Stimulated activated CD4-positive, alpha-beta T cell treated with anti-CD3 and anti-CD28 coated beads, Interleukin-2, amount 100 ng/mL, for 24 hours (primary cell): ENCODE results near the gene SMG9.
A peak's percentile ranks its signal among the peaks of the same experiment; 100 is the strongest.

Source experiments
- DNase-seq, 2 donors: peaks; one replicate each; pipeline ENCODE4 v3.0.0-alpha.2; 2020

The SMG9 gene

DNA sequence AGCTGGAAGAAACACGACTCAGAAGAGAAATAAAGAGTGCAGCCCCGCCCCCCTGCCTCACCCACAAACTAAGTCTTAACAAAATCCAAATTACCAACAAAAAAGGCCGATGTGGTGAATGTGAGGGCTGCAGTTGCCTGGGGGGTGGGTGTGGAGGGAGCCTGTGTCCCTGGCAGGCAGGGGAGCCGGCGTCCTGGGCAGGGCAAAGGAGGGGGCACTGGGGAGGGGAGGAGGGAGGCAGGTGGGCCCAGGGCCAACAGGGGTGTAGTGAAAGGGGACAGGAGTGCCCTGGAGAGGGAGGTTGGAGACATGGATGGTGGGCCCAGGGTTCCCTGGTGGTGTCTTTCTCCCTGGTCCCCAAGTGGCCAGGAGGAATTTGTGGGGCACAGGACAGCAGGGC lies 34.8 kb downstream of the SMG9 start:
- no peak for DNase-seq

DNA sequence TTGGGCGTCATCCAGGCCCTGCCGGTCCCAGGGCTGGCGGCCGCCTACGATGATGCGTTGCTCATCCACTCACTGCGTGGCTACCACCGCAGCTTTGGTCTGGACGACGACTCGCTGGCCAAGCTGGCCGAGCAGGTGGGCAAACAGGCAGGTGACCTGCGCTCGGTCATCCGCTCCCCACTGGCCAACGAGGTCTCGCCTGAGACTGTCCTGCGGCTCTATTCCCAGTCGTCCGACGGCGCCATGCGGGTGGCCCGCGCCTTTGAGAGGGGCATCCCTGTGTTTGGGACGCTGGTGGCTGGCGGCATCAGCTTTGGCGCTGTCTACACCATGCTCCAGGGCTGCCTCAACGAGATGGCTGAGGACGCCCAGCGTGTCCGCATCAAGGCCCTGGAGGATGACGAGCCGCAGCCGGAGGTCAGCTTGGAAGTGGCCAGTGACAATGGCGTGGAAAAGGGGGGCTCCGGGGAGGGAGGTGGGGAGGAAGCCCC lies 35.3 kb downstream of the SMG9 start:
- no peak for DNase-seq

DNA sequence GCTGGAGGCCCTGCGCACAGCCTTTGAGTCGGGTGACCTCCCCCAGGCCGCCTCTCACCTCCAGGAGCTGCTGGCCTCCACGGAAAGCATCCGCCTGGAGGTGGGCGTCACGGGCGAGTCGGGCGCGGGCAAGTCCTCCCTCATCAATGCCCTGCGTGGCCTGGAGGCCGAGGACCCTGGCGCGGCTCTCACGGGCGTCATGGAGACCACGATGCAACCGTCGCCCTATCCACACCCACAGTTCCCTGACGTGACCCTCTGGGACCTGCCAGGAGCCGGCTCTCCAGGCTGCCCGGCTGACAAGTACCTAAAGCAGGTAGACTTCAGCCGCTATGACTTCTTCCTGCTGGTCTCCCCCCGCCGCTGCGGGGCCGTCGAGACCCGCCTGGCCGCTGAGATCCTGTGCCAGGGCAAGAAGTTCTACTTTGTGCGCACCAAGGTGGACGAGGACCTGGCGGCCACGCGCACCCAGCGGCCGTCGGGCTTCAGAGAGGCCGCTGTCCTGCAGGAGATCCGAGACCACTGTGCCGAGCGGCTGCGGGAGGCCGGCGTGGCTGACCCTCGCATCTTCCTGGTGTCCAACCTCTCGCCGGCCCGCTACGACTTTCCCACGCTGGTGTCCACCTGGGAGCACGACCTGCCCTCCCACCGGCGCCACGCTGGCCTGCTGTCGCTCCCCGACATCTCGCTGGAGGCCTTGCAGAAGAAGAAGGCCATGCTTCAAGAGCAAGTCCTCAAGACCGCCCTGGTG lies 36.0 kb downstream of the SMG9 start:
- DNase-seq, result no peak

DNA sequence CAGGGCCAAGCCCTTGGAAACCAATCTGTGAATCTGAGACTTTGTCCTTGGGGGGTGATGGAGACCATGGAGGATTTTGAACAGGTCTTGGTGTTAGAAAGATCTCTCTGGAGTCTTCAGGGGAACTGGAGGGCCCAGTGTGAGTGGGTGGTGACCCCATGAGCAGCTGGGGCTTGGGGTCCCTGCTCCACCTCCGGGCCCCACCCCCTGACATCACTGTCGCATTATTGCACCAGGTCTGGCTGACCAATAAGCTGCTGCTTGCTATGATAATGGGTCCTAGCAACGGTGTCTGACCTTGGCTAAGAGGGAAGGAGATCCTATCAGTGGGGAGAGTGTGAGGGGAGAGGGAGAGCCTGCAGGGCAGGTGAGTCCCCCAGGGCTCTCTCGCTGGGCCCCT lies 39.0 kb downstream of the SMG9 start, which contains the start of gene IRGC:
Gene IRGC (plus strand): TSS at position 301 of the 400 bp plus-strand sequence. CDS start 2,483 bp downstream, outside the sequence.
- no peak for DNase-seq

DNA sequence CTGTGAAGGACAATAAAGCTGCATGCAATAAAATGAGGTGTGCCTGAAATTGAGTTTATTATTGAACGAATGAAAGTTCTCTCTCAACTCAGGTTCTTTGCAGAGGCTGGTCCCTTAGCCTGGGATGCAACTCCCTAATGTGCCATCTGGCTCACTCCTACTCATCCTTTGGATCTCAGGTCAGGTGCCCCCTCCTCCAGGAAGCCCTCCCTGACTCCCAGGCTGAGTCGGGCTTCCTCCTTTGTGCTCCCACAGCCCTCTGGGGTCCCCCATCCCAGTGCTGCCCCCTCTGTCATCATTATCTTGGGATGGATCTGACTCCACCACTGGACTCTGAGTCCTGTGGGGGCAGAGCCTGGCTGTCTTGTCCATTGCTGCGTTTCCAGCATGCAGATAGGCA lies 41.6 kb downstream of the SMG9 start:
- DNase-seq, result no peak

DNA sequence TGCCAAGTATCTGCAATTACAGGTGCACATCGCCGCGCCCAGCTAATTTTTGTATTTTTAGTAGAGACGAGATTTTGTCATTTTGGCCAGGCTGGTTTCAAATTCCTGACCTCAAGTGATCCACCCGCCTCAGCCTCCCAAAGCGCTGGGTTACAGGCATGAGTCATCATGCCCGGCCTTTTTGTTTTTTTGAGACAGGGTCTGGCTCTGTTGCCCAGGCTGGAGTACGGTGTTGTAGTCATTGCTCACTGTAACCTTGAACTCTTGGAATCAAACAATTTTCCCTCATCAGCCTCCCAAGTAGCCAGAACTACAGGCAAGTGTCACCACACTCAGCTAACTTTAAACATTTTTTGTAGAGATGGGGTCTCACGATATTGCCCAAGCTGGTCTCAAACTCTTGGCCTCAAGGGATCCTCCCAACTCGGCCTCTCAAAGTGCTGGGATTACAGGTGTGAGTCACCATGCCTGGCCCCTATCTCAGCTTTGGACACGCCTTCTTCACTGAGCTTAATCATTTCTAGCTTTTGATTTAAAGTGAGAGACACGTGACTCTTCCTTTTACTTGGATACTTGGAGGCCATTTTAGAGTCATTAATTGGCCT lies 42.9 kb downstream of the SMG9 start:
- no peak for DNase-seq

DNA sequence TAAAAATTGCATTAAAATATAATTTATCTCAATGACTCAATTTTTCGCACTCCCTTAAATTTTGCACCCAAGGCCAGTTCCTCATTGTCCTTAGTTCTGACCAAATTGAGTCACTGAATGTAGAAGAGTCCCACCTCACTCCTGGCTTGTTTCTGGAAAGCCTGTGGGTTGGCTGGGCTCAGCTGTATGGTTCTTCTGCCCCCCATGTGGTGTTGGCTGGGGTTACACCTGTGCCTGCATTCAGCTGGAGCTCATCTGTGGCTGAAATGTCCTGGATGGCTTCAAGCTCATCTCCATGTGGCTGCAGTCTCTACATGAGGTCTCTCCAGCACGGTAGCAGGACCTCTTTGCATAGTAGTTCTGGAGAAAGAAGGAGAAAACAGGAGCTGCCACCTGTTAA lies 46.0 kb downstream of the SMG9 start:
- no peak for DNase-seq

DNA sequence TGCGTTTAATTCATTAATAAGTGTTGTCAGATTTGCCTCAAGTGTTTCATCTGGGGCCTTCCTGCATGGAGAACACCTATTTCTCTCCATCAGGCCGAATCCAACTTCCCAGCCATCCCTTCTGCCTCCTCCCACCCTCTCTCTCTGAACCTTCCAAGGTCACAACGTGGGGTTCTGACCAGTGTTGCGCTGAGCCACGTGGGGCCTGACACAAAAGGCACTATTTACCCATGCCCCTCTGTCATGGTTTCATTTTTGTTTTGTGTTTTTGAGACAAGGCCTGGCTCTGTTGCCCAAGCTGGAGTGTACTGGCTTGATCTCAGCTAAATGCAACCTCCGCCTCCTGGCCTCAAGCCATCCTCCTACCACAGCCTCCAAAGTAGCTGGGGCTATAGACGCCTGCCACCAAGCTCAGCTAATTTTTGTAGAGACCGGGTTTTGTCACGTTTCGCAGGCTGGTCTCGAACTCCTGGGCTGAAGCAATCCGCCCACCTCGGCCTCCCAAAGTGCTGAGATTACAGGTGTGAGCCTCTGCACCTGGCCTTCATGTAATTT lies 47.5 kb downstream of the SMG9 start:
- DNase-seq, result no peak

DNA sequence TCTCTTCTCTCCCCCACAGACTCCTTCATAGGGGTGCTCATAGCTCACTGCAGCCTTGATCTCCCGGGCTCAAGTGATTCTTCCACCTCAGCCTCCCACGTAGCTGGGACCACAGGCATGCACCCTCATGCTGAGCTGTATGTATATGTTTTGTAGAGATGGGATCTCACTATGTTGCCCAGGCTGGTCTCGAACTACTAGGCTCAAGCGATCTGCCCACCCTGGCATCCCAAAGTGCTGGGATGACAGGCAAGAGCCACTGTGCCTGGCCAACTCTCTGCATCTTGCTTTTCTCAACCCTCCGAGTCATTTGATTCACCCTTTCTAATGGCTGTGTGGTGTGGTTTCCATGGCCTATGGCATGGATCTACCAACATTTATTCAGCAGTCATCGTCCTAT lies 49.0 kb downstream of the SMG9 start:
- no peak for DNase-seq

DNA sequence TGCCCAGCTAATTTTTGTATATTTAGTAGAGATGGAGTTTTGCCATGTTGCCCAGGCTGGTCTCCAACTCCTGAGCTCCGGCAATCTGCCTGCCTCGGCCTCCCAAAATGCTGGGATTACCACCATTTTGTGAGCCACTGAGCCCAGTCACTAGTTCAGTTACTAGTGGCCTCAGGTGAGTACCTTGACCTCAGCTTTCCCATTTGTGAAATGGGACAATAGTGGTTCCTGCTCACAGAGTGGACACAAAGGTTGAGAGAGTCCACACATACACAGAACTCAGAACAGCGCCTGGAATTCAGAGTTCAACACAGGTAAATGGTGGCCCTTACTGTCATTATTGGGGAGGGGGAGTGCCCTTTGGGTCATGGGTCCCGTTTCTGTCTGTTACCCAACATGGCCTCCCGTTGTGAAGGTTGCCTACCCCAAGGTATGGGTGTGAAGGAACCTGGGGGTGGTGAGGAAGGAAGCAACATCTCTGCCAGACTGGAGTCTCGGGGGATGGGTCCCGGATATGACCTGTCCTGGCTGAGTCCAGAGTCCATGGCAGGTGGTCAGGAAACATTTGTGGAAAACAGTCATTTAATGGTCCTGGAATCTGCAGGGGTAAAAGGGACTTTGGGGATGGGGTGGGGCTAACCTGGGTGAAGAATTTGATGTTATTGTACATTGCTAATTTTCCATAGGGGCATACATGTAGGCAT lies 50.6 kb downstream of the SMG9 start:
- no peak for DNase-seq

DNA sequence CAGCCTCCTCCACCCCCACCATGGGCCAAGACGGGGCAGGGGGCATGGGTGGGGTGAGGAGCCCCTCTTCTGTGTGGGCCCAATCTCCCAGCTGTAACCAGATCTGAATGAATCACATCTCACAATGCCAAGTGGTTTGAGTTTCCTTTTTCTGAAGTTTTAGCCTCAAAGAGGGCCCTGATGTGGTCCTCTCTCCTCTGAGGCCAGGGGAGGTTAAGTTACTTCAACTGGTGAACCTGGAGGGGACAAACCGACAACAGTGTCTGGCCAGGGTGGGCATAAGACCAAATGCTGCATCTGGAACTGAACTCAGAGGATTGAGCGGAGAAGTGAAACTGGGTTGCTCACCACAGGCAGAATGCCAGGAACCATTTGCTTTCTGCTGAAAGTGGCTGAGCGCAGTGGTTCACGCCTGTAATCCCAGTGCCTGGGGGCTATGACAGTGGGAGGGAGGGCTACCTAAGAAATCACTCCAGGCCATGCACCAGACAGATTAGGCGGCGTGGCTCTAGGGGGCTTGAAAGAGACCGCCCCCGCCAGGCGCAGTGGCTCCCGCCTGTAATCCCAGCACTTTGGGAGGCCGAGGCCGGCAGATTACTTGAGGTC lies 54.3 kb downstream of the SMG9 start:
- peak in 1 of 2 donors; percentile 17 for DNase-seq

DNA sequence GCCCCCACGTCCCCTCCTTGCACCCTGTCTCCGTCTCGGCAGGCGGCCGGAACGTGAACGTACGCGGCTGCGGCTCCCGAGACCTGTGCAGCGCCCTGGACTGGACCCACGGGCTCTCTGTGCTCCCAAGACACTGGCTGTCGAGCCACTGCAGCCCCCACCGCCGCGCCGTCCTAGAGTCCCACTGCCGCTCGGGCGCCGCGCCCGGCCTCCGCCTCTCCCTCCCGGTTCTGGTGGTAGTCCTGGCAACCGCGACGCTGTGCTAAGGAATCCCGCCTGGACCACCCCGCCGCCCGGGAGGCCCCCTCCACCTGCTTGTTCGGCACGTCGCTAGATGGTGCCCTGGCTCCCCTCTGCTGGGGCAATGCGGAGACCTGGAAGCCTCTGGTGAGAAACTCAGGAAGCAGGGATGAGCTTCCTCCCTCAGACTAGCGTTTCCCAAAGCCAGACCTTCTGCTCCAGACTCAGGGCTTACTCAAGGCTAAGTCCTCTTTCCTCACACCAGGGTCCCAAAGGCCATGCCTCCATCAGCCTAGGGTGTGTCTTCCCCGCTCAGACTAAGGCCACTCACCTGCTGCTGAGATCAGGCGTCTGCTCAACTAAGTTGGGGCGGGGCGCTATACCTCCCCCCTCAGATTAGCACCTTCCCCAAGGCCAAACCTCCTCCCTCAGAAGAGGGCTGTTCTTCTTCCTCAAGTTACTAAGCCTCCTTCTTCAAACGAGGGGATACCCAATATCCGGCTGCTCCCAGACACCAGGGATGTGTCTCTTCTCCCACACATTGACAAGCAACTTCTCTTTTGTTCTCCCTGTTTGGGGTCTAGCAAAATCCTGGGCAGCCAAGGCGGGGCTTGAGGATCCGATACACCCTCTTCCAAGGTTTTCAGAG lies 55.0 kb downstream of the SMG9 start:
- DNase-seq, result peak in 1 of 2 donors; percentile 13

DNA sequence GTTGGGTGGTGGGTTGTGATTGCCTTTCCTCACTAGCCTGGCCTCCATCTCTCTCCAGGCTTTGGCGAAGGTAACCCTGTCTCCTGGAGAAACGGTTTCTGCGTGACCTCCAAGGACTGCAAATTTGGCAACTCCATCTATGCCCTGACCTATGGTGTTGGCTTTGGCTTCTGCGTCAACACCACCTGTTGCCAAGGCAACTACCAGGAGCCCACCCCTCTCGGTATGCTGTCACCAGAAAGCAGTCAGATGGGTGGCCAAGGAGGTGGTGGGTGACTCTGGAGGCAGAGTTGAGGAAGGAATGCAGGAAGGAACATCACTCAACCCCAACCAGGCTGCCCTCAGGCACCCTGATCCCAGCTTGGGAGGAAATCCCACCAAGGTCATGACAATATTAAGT lies 57.5 kb downstream of the SMG9 start:
- DNase-seq, result no peak

DNA sequence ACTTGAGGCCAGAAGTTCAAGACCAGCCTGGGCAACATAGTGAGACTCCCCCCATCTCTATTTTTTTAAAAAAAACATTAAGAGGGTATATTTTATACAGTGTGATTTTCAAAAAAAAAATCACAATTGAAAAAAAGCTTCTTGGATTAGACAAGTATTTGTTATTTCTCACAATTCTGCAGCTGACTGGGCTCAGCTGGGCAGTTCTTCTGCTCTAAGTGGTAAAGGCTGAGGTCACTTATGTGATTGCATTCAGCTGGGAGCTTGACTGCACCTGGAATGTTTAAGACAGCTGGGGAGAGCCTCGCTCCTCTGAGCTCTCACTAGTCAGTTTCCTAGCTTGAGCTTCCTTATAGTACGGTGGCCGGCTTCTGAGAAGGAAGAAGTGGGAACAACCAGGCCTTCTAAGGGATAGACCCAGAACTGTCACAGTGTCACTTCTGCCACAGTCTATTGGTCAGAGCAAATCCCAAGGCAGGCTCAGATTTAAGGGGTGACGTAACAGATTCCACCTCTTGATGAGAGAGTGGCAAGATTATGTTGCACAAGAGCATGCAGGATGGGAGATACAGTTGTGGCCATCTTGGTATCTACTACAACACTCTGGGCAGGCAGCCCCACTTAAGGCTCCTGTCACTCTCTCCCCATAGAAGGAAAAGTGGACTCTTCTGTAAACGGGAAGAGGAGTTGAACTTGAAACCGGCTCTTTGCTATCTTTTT lies 58.6 kb downstream of the SMG9 start:
- DNase-seq, result no peak

DNA sequence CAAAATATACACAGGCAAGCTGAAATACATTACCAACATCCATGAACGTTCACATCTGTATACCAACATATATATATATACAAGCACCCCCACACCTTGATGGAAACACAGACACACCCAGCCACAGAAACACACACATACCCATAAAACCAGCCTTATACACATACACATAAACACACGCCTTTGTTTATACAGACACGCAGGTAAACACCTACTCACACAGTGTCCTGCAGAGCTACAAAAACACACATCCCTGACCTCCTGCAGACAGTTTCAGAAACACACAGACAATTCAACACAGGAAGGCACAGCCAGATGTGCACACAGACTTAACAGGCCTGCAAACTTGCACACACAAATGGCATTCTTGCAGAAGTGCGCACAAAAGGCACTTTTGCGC lies 60.2 kb downstream of the SMG9 start:
- DNase-seq, result no peak

DNA sequence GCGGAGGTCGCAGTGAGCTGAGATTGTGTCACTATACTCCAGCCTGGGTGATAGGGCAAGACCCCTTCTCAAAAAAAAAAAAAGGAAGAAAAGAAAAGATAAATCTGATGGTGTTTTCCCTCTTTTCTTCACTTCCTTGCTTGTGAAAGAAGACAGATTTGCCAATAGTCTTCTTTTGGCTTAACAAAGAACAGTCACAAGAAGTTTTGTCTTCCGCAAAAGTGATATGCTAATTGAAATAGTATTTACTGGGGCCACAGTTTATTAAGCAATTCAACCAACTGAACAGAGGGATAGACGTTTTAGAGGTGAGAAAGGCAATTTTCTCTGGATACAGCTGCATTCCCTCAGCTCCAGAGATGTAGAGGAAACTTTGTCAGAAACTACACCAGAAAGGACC lies 61.9 kb downstream of the SMG9 start:
- DNase-seq, result no peak

DNA sequence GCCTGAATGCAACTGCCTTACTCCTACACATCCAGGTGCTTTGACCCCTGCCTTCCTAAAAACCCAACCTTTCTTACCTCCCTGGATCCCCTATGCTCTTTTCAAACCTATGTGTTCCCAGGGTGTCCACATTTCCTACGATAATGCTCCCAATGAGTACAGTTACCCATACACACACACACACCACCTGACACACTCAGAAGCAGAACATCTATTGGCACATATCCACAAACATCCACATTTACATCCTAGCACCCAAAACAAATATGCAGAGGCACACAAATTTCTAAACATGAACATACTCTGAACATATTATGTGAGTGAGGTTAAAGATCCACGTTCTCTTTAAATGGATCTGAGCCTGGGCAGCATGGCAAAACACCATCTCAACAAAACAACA lies 62.4 kb downstream of the SMG9 start:
- no peak for DNase-seq

DNA sequence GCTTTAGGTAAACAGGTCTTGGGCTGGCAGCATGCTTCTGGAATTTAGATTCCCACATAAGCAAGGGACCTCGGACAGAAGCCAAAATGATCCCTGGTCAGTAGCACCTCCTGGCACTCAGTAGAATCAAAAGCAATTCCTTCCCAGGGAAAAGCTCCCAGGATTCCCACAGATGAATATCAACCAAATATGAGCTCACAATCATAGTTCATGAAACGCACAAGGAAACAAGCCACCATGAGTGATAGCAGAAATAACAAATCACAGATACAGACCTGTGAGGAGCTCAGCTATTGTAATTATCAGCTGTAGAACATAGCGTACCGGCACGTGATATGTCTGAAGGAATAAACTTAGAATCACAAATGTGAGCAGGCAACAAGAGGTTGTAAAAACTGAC lies 63.0 kb downstream of the SMG9 start:
- no peak for DNase-seq

DNA sequence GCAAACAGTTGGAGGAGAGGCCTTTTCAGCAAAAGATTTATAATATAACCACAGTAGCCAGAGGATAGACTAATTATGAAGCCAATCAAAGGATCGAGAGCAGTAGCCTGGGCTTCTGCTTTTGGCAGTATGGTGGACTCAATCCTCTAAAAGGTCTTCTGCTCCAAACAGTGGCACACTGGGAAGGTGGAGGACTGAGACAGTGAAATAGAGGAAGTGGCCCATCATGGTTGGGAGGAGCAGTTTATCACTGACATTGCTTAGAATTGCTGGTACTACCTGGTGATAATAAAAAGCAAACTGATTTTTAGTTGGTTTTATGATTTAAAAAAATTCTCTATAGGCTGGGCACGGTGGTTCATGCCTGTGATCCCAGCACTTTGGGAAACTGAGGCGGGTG lies 63.9 kb downstream of the SMG9 start:
- DNase-seq, result no peak

DNA sequence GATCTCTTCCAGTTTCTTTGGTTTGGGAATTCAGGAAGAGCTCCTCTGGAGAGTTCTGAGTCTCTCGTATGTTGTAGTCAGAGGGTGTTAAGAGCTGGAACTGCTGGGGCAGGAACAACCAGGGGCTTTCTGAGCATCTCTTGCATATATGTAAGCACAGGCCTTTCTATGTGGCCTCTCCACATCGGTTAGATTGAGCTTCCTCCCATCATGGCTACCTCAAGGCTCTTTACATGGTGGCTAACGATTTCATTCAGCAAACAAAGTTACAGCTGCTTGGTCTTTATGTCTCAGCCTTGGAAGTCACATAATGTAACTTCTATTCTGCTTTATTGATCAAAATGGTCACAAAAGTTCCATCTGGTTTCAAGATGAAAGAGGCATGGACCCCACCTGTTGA lies 64.3 kb downstream of the SMG9 start:
- DNase-seq, result no peak

DNA sequence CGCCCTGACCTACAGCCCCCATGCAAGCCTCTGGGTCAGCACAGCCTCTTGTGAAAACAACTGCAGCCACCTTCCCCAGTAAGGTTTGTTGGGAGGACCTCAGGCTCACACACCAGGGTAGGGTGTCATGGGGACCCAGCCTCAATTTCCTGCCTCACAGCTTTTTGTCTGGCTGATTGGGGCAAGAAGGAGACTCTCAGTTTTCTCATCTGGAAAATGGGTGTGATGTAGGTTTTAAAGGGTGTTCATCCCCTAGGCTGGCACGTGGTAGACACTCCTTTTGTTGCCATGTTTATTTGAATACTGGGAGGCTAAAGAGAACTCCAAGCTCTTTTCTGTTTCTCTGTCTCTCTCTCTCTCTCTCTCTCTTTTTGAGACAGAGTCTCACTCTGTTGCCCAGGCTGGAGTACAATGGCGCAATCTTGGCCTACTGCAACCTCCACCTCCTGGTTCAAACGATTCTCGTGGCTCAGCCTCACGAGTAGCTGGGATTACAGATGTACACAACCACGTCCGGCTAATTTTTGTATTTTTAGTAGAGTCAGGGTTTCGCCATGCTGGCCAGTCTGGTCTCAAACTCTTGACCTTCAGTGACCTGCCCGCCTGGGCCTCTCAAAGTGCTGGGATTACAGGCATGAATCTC lies 66.6 kb downstream of the SMG9 start:
- no peak for DNase-seq
